Keratinocyte (primary cell): Measurements from ENCODE around the gene HIPK4. TPM values are rescaled to one million over a fixed set of nuclear protein-coding genes. Genes with fewer than 3 reads are reported as not detected.

ENCODE experiments used
- DNase-seq: peaks from one replicate; pipeline ENCODE4 v3.0.0-alpha.2; 2011; ENCODE audit warnings: low read depth, missing footprints, low spot score
- FAIRE-seq: peaks from 2 replicates; lab custom pipeline; 2011; peaks lifted over from hg19 to GRCh38; lab: Jason Lieb, UNC
- H2AFZ ChIP-seq: 2 replicates; pipeline ENCODE4 v1.6.0; 2012; ENCODE audit warnings: low read length, control low read depth, inconsistent platforms; ENCODE audit not compliant: control insufficient read depth
- H3K27ac ChIP-seq: 2 replicates; pipeline ENCODE4 v1.5.1; 2011; ENCODE audit warnings: low read length; ENCODE audit not compliant: control insufficient read depth, insufficient read depth
- H3K27me3 ChIP-seq: 3 replicates; pipeline ENCODE4 v1.6.0; 2011; ENCODE audit warnings: low read length; ENCODE audit not compliant: control insufficient read depth, insufficient read depth; ENCODE audit errors: extremely low read depth
- H3K36me3 ChIP-seq, 2 experiments: 2 replicates in 1 of 2; 3 replicates in 1 of 2; pipeline ENCODE4 v1.5.1; 2011; ENCODE audit warnings: low read length in 2 of 2, mild to moderate bottlenecking in 1 of 2; ENCODE audit not compliant: control insufficient read depth in 2 of 2, insufficient read depth in 2 of 2; ENCODE audit errors: extremely low read depth in 1 of 2
- H3K4me1 ChIP-seq: 3 replicates; pipeline ENCODE4 v1.5.1; 2011; ENCODE audit warnings: low read length; ENCODE audit not compliant: control insufficient read depth, insufficient read depth; ENCODE audit errors: extremely low read depth
- H3K4me2 ChIP-seq: 3 replicates; pipeline ENCODE4 v1.6.0; 2011; ENCODE audit warnings: low read depth, low read length; ENCODE audit not compliant: control insufficient read depth, insufficient read depth; ENCODE audit errors: extremely low read depth
- H3K4me3 ChIP-seq, 3 experiments: fragments of 200-600 bp in 1 of 3; sonication (generic) in 1 of 3; 2 replicates in 2 of 3; 3 replicates in 1 of 3; pipeline ENCODE4 v1.5.1; 2011 to 2016; ENCODE audit warnings: low read length in 3 of 3, mild to moderate bottlenecking in 3 of 3, control low read depth in 2 of 3, inconsistent platforms in 1 of 3, low read depth in 1 of 3, mixed read lengths in 1 of 3, mixed run types in 1 of 3, moderate library complexity in 1 of 3; ENCODE audit not compliant: control insufficient read depth in 2 of 3, insufficient read depth in 2 of 3; ENCODE audit errors: extremely low read depth in 1 of 3
- H3K79me2 ChIP-seq: 2 replicates; pipeline ENCODE4 v1.6.0; 2012; ENCODE audit warnings: low read length; ENCODE audit not compliant: control insufficient read depth, insufficient read depth
- H3K9ac ChIP-seq: 3 replicates; pipeline ENCODE4 v1.6.0; 2011; ENCODE audit warnings: low read length; ENCODE audit not compliant: control insufficient read depth, insufficient read depth; ENCODE audit errors: extremely low read depth
- H3K9me1 ChIP-seq: 3 replicates; pipeline ENCODE4 v1.6.0; 2011; ENCODE audit warnings: low read length; ENCODE audit not compliant: control insufficient read depth, insufficient read depth; ENCODE audit errors: extremely low read depth
- H3K9me3 ChIP-seq: 2 replicates; pipeline ENCODE4 v1.5.1; 2012; ENCODE audit warnings: low read depth, low read length; ENCODE audit not compliant: control insufficient read depth
- H4K20me1 ChIP-seq: 3 replicates; pipeline ENCODE4 v1.6.0; 2011; ENCODE audit warnings: low read length; ENCODE audit not compliant: control insufficient read depth, insufficient read depth; ENCODE audit errors: extremely low read depth
- CTCF ChIP-seq, 3 experiments: IDR thresholded peaks in 1 of 3; conservative IDR thresholded peaks in 1 of 3; optimal IDR thresholded peaks in 1 of 3; 2 replicates in 2 of 3; 3 replicates in 1 of 3; pipeline versions ENCODE3 to v1.5.1; 2011; ENCODE audit warnings: low read length in 3 of 3, mild to moderate bottlenecking in 3 of 3, moderate library complexity in 2 of 3, control low read depth in 1 of 3, inconsistent platforms in 1 of 3; ENCODE audit not compliant: insufficient read depth in 2 of 3; ENCODE audit errors: extremely low read depth in 1 of 3
- EZH2 ChIP-seq: IDR thresholded peaks from one replicate; pipeline ENCODE4 v1.6.1; 2012; ENCODE audit warnings: inconsistent platforms, mild to moderate bottlenecking, low read length, moderate library complexity
- dilution Hi-C: fragments of 300-500 bp; cut with MboI; formaldehyde crosslinking; loops from one replicate; pipeline ENCODE4 v1.7.0; 2020; ENCODE audit warnings: low sequenced_read_pairs; ENCODE audit not compliant: extremely low pct_ligation_motif_present
- polyA plus RNA-seq, 5 experiments: library from polyadenylated mRNA; depleted of rRNA in 3 of 5; stranded (reverse) in 3 of 5; stranded (forward) in 1 of 5; unstranded in 1 of 5; fragments of >200 nt; gene quantifications; 1 replicate in 1 of 5; 2 replicates in 3 of 5; 3 replicates in 1 of 5; pipeline versions ENCODE4 v1.2.1 to v1.2.3, GENCODE V29; 2011 to 2012; ENCODE audit warnings: missing spikeins in 2 of 5, low read depth in 1 of 5, low replicate concordance in 1 of 5

Gene HIPK4
- polyA plus RNA-seq, 1 donor (not counting 4 experiments of a cell fraction or from before 2014, with no cell fraction given) = 0.03 TPM

GRCh38 chr19:40374084-40374483 lies 15.9 kb downstream of the HIPK4 start:
- Histone ChIP-seq H3K4me3 (no peak overlapping the region), H3K9me1 (no peaks in the 10 kb centered on the region), H3K79me2 (no peaks in the 10 kb centered on the region), H3K27me3 (no peaks in the 10 kb centered on the region), H4K20me1 (no peaks in the 10 kb centered on the region), H3K4me2 (no peak overlapping the region), H3K9ac (no peak overlapping the region), H3K4me1 (no peaks in the 10 kb centered on the region), H2AFZ (no peak overlapping the region), H3K36me3 (peaks cover 14 to 30% of the 10 kb centered on the region in 2 experiments), H3K9me3 (no peaks in the 10 kb centered on the region), H3K27ac (no peak overlapping the region)
- dilution Hi-C loops = no loop called here
- FAIRE-seq (no peak), DNase-seq (no peak)
- TF ChIP-seq EZH2 (no peak), CTCF (optimal IDR thresholded peaks at IDR 0.05 in 1 of 3, IDR thresholded peaks at IDR 0.05 in 1 of 3, conservative IDR thresholded peaks at IDR 0.05 in 1 of 3; ENCODE audit: extremely low read depth in 1 of 3, insufficient read depth in 2 of 3, low read length in 3 of 3) (no peak)

DNA sequence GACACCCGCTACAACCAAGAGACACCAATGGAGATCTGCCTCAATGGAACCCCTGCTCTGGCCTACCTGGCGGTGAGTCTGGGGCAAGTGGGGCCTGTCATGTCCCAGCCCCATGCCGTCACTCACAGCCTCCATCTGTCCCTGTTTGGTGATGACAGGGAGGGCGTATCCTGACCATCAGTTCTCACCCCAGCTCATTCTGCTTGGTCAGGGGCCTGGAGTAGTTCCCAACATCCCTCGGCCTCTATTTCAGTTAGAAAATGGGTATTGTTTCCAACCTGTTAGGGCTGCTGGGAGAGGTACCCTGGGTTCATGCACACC lies 18.2 kb downstream of the HIPK4 start:
- H3K9ac ChIP-seq = no peak overlapping the region
- H3K4me1 ChIP-seq = no peaks in the 10 kb centered on the region
- H3K27me3 ChIP-seq = no peaks in the 10 kb centered on the region
- no peaks in the 10 kb centered on the region for H3K79me2 ChIP-seq
- no peaks in the 10 kb centered on the region for H3K9me3 ChIP-seq
- FAIRE-seq = no peak
- dilution Hi-C loops = no loop called here
- peaks cover 14 to 32% of the 10 kb centered on the region in 2 experiments for H3K36me3 ChIP-seq
- no peaks in the 10 kb centered on the region for H4K20me1 ChIP-seq
- no peak for TF ChIP-seq EZH2
- no peak for TF ChIP-seq CTCF (optimal IDR thresholded peaks at IDR 0.05 in 1 of 3, IDR thresholded peaks at IDR 0.05 in 1 of 3, conservative IDR thresholded peaks at IDR 0.05 in 1 of 3; ENCODE audit: extremely low read depth in 1 of 3, insufficient read depth in 2 of 3, low read length in 3 of 3)
- no peaks in the 10 kb centered on the region for H3K9me1 ChIP-seq
- no peak overlapping the region for H2AFZ ChIP-seq
- H3K4me2 ChIP-seq = no peak overlapping the region
- no peak overlapping the region for H3K27ac ChIP-seq
- H3K4me3 ChIP-seq = no peak overlapping the region
- no peak for DNase-seq
